ENCODE measurements around the gene NCAN. TPM values are rescaled to one million over a fixed set of nuclear protein-coding genes. Genes with fewer than 3 reads are reported as not detected.

Gene NCAN
- total and polyA plus RNA-seq, 2 of the 13 experiments (the other 11 are each of a cell fraction or from before 2014, with no cell fraction given) = not detected

GRCh38 chr19:19171821-19172532 lies 39.8 kb upstream of the NCAN start (continued):
- no peak for TF ChIP-seq NFAT5 (CRISPR knock-in tag; IDR thresholded peaks at IDR 0.05)
- 0 out of 2 replicates have a peak, but pooled peaks have one; percentile 37 for TF ChIP-seq KMT2B (CRISPR knock-in tag; IDR thresholded peaks at IDR 0.05)
- 0 out of 2 replicates have a peak, but pooled peaks have one; percentile 26 for TF ChIP-seq ZNF607 (CRISPR knock-in tag; IDR thresholded peaks at IDR 0.05; ENCODE audit: borderline replicate concordance)
- TF ChIP-seq ZNF274 (CRISPR knock-in tag; IDR thresholded peaks at IDR 0.05) = no peak
- TF ChIP-seq PITX1 (CRISPR knock-in tag; IDR thresholded peaks at IDR 0.05) = peak; percentile 45
- TF ChIP-seq RFX1 (IDR thresholded peaks at IDR 0.05) = no peak
- no peak for TF ChIP-seq ZNF562 (CRISPR knock-in tag; IDR thresholded peaks at IDR 0.05; ENCODE audit: borderline replicate concordance)
- no peak for TF ChIP-seq ATF7 (IDR thresholded peaks at IDR 0.05)
- TF ChIP-seq ATF7 (CRISPR knock-in tag; IDR thresholded peaks at IDR 0.05) = no peak
- no peak for TF ChIP-seq TMF1 (CRISPR knock-in tag; IDR thresholded peaks at IDR 0.05; ENCODE audit: low read depth)
- TF ChIP-seq FOXP1 (IDR thresholded peaks at IDR 0.05) = no peak
- TF ChIP-seq FOXP1 (CRISPR knock-in tag; IDR thresholded peaks at IDR 0.05) = peak; percentile 62
- no peak for TF ChIP-seq PREB (CRISPR knock-in tag; IDR thresholded peaks at IDR 0.05)
- TF ChIP-seq HHEX (CRISPR knock-in tag; IDR thresholded peaks at IDR 0.05) = peak; percentile 37; the same call in 1 of the 2 replicates
- peak; percentile 77 for TF ChIP-seq UBTF (CRISPR knock-in tag; IDR thresholded peaks at IDR 0.05)
- TF ChIP-seq ZNF207 (IDR thresholded peaks at IDR 0.05; ENCODE audit: borderline replicate concordance) = no peak
- TF ChIP-seq GFI1 (CRISPR knock-in tag; IDR thresholded peaks at IDR 0.05; ENCODE audit: borderline replicate concordance) = no peak
- TF ChIP-seq HNRNPUL1 (IDR thresholded peaks at IDR 0.05; ENCODE audit: low read depth, low read length) = no peak
- no peak for TF ChIP-seq ZBTB42 (CRISPR knock-in tag; IDR thresholded peaks at IDR 0.05)
- 0 out of 2 replicates have a peak, but pooled peaks have one; percentile 27 for TF ChIP-seq ZSCAN21 (CRISPR knock-in tag; IDR thresholded peaks at IDR 0.05; ENCODE audit: borderline replicate concordance)
- peak; percentile 28 to 80; a peak in 2 of 4 replicates for TF ChIP-seq EP300 (IDR thresholded peaks at IDR 0.05; ENCODE audit: low read depth in 2 of 2, low read length in 2 of 2)
- peak; percentile 86 for TF ChIP-seq EP300 (CRISPR knock-in tag; IDR thresholded peaks at IDR 0.05; ENCODE audit: borderline replicate concordance)
- TF ChIP-seq SALL2 (CRISPR knock-in tag; IDR thresholded peaks at IDR 0.05) = peak; percentile 25; the same call in 1 of the 2 replicates
- no peak for TF ChIP-seq NR3C1 (CRISPR knock-in tag; IDR thresholded peaks at IDR 0.05)

Data from HepG2 (cell line).